ENCODE results near the gene PRPF40B.

- TF ChIP-seq CTCF (IDR thresholded peaks at IDR 0.05; ENCODE audit: low read length) (no peak), EZH2 (IDR thresholded peaks at IDR 0.05; ENCODE audit: borderline replicate concordance, low read length) (no peak)
Observed at GRCh38 chr12:49633703-49634345, 10.5 kb downstream of the PRPF40B start.
